Vagina (tissue), 2 donors: ENCODE data around the gene ANKS3. TPM values are rescaled to one million over a fixed set of nuclear protein-coding genes. Genes with fewer than 3 reads are reported as not detected.

ENCODE experiments used
- DNase-seq, 2 donors: peaks; one replicate each; pipeline ENCODE4 v3.0.0-alpha.2; 2017; ENCODE audit errors: extremely low spot score in 2 of 2
- H3K27ac ChIP-seq: fragments of 200-600 bp; sonication (generic); one replicate; pipeline ENCODE4 v1.5.1; 2019
- H3K27me3 ChIP-seq: fragments of 200-600 bp; sonication (generic); one replicate; pipeline ENCODE4 v1.5.1; 2019
- H3K36me3 ChIP-seq, 2 donors: fragments of 200-600 bp; sonication (generic); one replicate each; pipeline ENCODE4 v1.5.1; 2017 to 2019
- H3K4me1 ChIP-seq: fragments of 200-600 bp; sonication (generic); one replicate; pipeline ENCODE4 v1.5.1; 2019
- H3K4me3 ChIP-seq, 2 donors: fragments of 200-600 bp; sonication (generic); 1 replicate in 1 of 2; 2 replicates in 1 of 2; pipeline ENCODE4 v1.5.1; 2016 to 2019
- H3K9me3 ChIP-seq: fragments of 200-600 bp; sonication (generic); one replicate; pipeline ENCODE4 v1.5.1; 2019
- CTCF ChIP-seq, 3 experiments: fragments of 450-650 bp in 2 of 3; fragments of 200-600 bp in 1 of 3; sonication (generic) in 1 of 3; IDR thresholded peaks; one replicate each; pipeline ENCODE4 v1.5.1; 2017 to 2019; ENCODE audit warnings: antibody characterized with exemption in 3 of 3, mild to moderate bottlenecking in 2 of 3, moderate library complexity in 2 of 3
- POLR2A ChIP-seq, 2 donors: fragments of 450-650 bp; IDR thresholded peaks; one replicate each; pipeline ENCODE4 v1.6.1; 2017; ENCODE audit warnings: antibody characterized with exemption in 2 of 2, mild to moderate bottlenecking in 2 of 2, moderate library complexity in 2 of 2
- POLR2AphosphoS5 ChIP-seq, 2 donors: sonication (generic); formaldehyde crosslinking; IDR thresholded peaks; one replicate each; pipeline ENCODE4 v1.9.0; 2017; ENCODE audit warnings: antibody characterized with exemption in 2 of 2, mild to moderate bottlenecking in 2 of 2, low read depth in 1 of 2; ENCODE audit not compliant: insufficient read depth in 1 of 2
- intact Hi-C: fragments of 100-400 bp; cut with DNase I; formaldehyde crosslinking; loops from one replicate; pipeline ENCODE4 v1.15.1; 2023
- total RNA-seq: library from RNA; depleted of rRNA; stranded (reverse); fragments of >200 nt; gene quantifications from one replicate; pipeline ENCODE4 v1.2.3, GENCODE V29; 2016

The ANKS3 gene
- total RNA-seq, 1 donor from 2014 or later: 25.3 TPM

- no peaks in the 10 kb centered on the region for H3K27me3 ChIP-seq
- no peak overlapping the region for H3K4me3 ChIP-seq
- H3K4me1 ChIP-seq: no peaks in the 10 kb centered on the region
- TF ChIP-seq POLR2A (IDR thresholded peaks at IDR 0.05) (no peak), CTCF (IDR thresholded peaks at IDR 0.05) (no peak), POLR2AphosphoS5 (IDR thresholded peaks at IDR 0.05; ENCODE audit: insufficient read depth in 1 of 2, low read depth in 1 of 2) (no peak)
- DNase-seq: no peak
- intact Hi-C loops: no loop called here
- no peaks in the 10 kb centered on the region for H3K9me3 ChIP-seq
- no peak overlapping the region for H3K27ac ChIP-seq
- peaks cover 0 to 89% of the 10 kb centered on the region in 2 donors for H3K36me3 ChIP-seq
These were observed 21.6 kb upstream of the ANKS3 start for GRCh38 chr16:4755687-4756086.

GRCh38 chr16:4754865-4755264 is 20.8 kb upstream of the ANKS3 start:
- DNase-seq: no peak
- intact Hi-C loops: no loop called here
- no peak overlapping the region for H3K4me3 ChIP-seq
- no peak overlapping the region for H3K27ac ChIP-seq
- H3K9me3 ChIP-seq: no peaks in the 10 kb centered on the region
- no peaks in the 10 kb centered on the region for H3K4me1 ChIP-seq
- no peaks in the 10 kb centered on the region for H3K27me3 ChIP-seq
- no peak for TF ChIP-seq POLR2A (IDR thresholded peaks at IDR 0.05)
- TF ChIP-seq CTCF (IDR thresholded peaks at IDR 0.05): no peak
- TF ChIP-seq POLR2AphosphoS5 (IDR thresholded peaks at IDR 0.05; ENCODE audit: insufficient read depth in 1 of 2, low read depth in 1 of 2): no peak
- H3K36me3 ChIP-seq: peaks cover 0 to 88% of the 10 kb centered on the region in 2 donors

- Histone ChIP-seq H3K4me1 (no peaks in the 10 kb centered on the region), H3K27me3 (no peaks in the 10 kb centered on the region), H3K4me3 (no peak overlapping the region), H3K36me3 (peaks cover 0 to 76% of the 10 kb centered on the region in 2 donors), H3K9me3 (no peaks in the 10 kb centered on the region), H3K27ac (no peak overlapping the region)
- intact Hi-C loops: no loop called here
- no peak for TF ChIP-seq POLR2AphosphoS5 (IDR thresholded peaks at IDR 0.05; ENCODE audit: insufficient read depth in 1 of 2, low read depth in 1 of 2)
- TF ChIP-seq POLR2A (IDR thresholded peaks at IDR 0.05): no peak
- no peak for TF ChIP-seq CTCF (IDR thresholded peaks at IDR 0.05)
- no peak for DNase-seq
These were observed 19.2 kb upstream of the ANKS3 start for GRCh38 chr16:4753227-4753626.

GRCh38 chr16:4752351-4753100 is 18.5 kb upstream of the ANKS3 start:
- Histone ChIP-seq H3K27ac (no peak overlapping the region), H3K4me1 (no peaks in the 10 kb centered on the region), H3K27me3 (no peaks in the 10 kb centered on the region), H3K9me3 (no peaks in the 10 kb centered on the region), H3K36me3 (peaks cover 0 to 76% of the 10 kb centered on the region in 2 donors), H3K4me3 (no peak overlapping the region)
- intact Hi-C loops: no loop called here
- TF ChIP-seq POLR2AphosphoS5 (IDR thresholded peaks at IDR 0.05; ENCODE audit: insufficient read depth in 1 of 2, low read depth in 1 of 2): no peak
- TF ChIP-seq CTCF (IDR thresholded peaks at IDR 0.05): no peak
- TF ChIP-seq POLR2A (IDR thresholded peaks at IDR 0.05): no peak
- DNase-seq: no peak

GRCh38 chr16:4750896-4751295 is 16.8 kb upstream of the ANKS3 start:
- H3K4me3 ChIP-seq: no peak overlapping the region
- DNase-seq: no peak

More at GRCh38 chr16:4750896-4751295, 16.8 kb upstream of the ANKS3 start:
- Histone ChIP-seq H3K9me3 (no peaks in the 10 kb centered on the region), H3K27ac (no peak overlapping the region), H3K4me1 (peaks cover 13% of the 10 kb centered on the region), H3K27me3 (no peaks in the 10 kb centered on the region), H3K36me3 (peaks cover 0 to 61% of the 10 kb centered on the region in 2 donors)
- TF ChIP-seq POLR2A (IDR thresholded peaks at IDR 0.05) (no peak), POLR2AphosphoS5 (IDR thresholded peaks at IDR 0.05; ENCODE audit: insufficient read depth in 1 of 2, low read depth in 1 of 2) (no peak), CTCF (IDR thresholded peaks at IDR 0.05) (no peak)
- intact Hi-C loops: no loop called here
